HepG2 (cell line): Measurements from ENCODE around the gene PIEZO2.

ENCODE experiments used
- ASH2L ChIP-seq: fragments of 300-600, 200-600 bp; sonication (generic); IDR thresholded peaks from 2 replicates; pipeline ENCODE4 v1.7.0; 2017; ENCODE audit warnings: low read depth, mild to moderate bottlenecking, moderate library complexity, mixed read lengths, low read length; ENCODE audit not compliant: insufficient read length
- CENPBD1 ChIP-seq: sonication (generic); formaldehyde crosslinking; IDR thresholded peaks from 2 replicates; pipeline ENCODE4 v1.8.0; 2022; ENCODE audit warnings: missing genetic modification reagents, low read depth, mild to moderate bottlenecking, borderline replicate concordance
- HOXA7 ChIP-seq: sonication (generic); formaldehyde crosslinking; IDR thresholded peaks from 2 replicates; pipeline ENCODE4 v1.8.1; 2022; ENCODE audit warnings: mild to moderate bottlenecking, missing genetic modification reagents, moderate library complexity
- ZNF121 ChIP-seq: sonication (generic); formaldehyde crosslinking; IDR thresholded peaks from 2 replicates; pipeline ENCODE4 v1.5.0; 2020; ENCODE audit warnings: mild to moderate bottlenecking, missing genetic modification reagents
- TF ChIP-seq, protein P1 (sequence below): sonication (generic); formaldehyde crosslinking; IDR thresholded peaks from 2 replicates; pipeline ENCODE4 v1.5.0; 2020; ENCODE audit warnings: missing genetic modification reagents
- TF ChIP-seq, protein P2 (sequence below): sonication (generic); formaldehyde crosslinking; IDR thresholded peaks from 2 replicates; pipeline ENCODE4 v1.4.0; 2020; ENCODE audit warnings: missing genetic modification reagents

GRCh38 chr18:11095674-11096293 is 53.6 kb downstream of the PIEZO2 start:
- TF ChIP-seq ZNF121 = no peak
- TF ChIP-seq ASH2L = no peak
- TF ChIP-seq HOXA7 (CRISPR knock-in tag) = no peak
- TF ChIP-seq, protein P1, sequence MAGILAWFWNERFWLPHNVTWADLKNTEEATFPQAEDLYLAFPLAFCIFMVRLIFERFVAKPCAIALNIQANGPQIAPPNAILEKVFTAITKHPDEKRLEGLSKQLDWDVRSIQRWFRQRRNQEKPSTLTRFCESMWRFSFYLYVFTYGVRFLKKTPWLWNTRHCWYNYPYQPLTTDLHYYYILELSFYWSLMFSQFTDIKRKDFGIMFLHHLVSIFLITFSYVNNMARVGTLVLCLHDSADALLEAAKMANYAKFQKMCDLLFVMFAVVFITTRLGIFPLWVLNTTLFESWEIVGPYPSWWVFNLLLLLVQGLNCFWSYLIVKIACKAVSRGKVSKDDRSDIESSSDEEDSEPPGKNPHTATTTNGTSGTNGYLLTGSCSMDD = no peak
- no peak for TF ChIP-seq CENPBD1 (CRISPR knock-in tag)
- TF ChIP-seq, protein P2, sequence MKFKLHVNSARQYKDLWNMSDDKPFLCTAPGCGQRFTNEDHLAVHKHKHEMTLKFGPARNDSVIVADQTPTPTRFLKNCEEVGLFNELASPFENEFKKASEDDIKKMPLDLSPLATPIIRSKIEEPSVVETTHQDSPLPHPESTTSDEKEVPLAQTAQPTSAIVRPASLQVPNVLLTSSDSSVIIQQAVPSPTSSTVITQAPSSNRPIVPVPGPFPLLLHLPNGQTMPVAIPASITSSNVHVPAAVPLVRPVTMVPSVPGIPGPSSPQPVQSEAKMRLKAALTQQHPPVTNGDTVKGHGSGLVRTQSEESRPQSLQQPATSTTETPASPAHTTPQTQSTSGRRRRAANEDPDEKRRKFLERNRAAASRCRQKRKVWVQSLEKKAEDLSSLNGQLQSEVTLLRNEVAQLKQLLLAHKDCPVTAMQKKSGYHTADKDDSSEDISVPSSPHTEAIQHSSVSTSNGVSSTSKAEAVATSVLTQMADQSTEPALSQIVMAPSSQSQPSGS (CRISPR knock-in tag) = no peak
